Stimulated activated CD4-positive, alpha-beta T cell treated with anti-CD3 and anti-CD28 coated beads, TNF-alpha, amount 100 ng/mL, for 48 hours (primary cell): Measurements from ENCODE around the gene ATP8A1.

Source experiments
- DNase-seq, 3 donors: peaks; one replicate each; pipeline ENCODE4 v3.0.0-alpha.2; 2020; ENCODE audit warnings: low read depth in 3 of 3

ATP8A1 gene

DNA sequence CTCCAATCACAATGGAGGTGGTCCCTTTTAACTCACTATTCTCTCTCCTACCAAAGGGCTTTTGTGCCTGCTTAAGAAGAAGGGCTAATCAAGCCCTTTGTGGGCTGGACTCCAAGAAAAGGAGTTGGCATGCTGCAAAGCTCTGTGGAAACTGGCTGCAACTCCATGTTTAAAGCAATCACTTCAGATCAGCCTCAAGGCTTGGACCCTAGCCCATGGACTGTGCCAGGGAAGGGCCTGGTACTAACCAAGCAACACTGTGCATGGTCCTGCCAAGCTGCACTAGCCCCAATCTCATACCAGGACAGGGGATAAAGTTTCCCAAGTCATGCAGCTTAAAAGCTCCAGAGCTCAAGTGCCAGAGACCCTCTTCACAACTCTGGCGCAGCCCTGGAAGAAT, 86.7 kb downstream of the ATP8A1 start:
- no peak for DNase-seq

DNA sequence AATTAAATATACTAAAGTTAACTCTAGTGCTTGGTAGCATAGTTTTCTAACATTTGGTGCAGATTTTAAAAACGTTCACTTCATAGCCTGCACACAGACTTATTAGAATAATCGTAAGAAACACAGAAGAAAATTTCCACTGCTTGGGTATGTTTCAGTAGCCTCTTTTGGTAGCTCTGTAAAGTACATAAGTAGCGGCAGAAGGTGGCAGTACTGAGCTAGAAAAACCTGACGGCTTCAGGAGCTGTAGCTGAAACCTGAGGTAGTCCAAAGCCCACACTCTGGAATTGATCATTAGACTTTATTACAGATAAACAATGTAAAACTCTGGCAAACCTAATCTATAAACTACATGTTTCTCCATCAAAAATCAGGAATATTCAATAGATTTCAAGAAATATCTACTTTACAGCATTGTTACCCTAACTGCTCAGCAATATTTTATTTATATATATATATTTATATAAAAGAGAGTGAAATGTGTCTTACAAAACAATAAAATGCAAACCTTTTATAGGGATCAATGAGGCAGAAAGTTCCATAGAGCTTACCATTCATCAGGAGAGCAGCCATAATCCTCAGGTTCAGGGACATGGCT, 88.2 kb downstream of the ATP8A1 start:
- DNase-seq = peak; percentile 23 to 46 (median 29)

- no peak for DNase-seq
These were observed 90.1 kb downstream of the ATP8A1 start for GRCh38 chr4:42566835-42567234.

- DNase-seq = no peak
These were observed 94.9 kb downstream of the ATP8A1 start for GRCh38 chr4:42562016-42562415.

DNA sequence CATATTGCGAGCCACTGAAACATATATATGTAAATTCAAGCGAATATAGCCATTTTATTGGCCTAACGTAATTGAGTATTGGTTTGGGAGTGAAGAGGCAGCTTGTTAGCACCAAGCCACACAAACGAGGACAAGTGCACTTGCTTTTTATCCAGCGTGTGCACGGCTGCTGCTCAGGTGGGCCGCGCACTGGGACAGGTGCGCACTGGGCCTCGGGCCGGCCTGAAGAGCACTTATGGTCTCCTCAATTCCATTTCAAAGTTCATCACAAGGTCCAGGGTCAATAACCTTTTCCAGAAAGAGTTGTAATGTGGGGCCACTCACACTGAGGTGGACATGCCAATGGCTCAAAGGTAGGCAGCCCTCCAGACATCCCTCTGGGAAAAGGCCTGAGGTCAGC, 95.9 kb downstream of the ATP8A1 start:
- DNase-seq = no peak

DNA sequence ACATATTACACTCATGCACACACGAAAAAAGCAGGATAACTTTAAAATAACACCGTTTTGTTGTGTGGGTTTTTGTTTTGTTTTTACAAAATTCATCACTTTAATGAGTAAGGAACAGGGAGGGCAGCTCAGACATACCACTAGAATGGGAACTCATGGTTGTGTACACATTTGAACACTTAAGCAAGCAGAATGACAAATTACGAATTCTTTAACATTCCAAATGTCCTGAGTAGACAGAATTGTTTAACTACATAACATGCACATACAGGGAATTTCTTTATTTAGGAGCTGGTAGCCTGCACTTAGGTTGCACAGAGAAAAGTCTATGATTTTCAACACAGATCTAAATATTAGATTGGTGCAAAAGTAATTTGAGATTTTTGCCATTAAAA, 96.4 kb downstream of the ATP8A1 start:
- no peak for DNase-seq

GRCh38 chr4:42558156-42558555, 98.7 kb downstream of the ATP8A1 start:
- no peak for DNase-seq

- DNase-seq = no peak
These were observed 101.1 kb downstream of the ATP8A1 start for GRCh38 chr4:42555828-42556227.

GRCh38 chr4:42554072-42554471, 102.8 kb downstream of the ATP8A1 start:
- DNase-seq = no peak

- DNase-seq = no peak
These were observed 107.0 kb downstream of the ATP8A1 start for GRCh38 chr4:42549896-42550295.

DNA sequence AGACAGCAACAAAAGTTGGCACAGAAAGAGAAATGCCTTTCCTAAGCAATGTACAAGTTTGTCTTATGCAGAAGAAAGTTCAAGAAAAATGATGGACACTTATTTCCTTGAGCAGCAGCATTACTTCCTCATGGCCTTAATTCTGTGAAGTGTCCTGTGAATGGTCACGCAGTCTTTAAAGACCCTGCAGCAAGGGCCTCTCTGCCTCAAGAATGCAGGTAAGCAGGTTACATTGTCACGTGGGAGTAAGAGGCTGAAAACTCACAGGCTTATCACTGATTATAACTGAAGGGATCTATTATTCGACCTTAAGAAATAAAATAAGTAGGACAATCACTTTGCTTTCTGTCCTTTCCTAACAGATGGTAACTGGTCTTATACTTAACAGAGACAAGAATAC, 109.1 kb downstream of the ATP8A1 start:
- DNase-seq = no peak

DNA sequence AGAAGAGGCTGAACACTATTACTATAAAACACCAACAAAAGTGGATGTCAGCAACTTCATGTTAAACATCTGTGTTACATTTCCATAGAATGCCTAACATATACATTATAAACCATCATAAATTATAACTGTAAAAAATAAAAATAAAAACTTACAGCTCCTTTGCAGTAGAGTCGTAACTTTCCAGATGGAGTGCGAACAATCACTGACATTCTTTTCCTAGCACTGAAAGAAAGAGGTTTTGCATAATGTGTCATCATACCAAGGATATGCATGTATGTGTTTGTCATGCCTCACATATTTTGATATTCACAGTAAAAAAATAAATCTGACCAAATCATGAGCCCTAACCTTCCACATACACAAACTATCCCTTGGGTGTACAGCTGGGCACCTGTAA, 113.1 kb downstream of the ATP8A1 start:
- DNase-seq = no peak

GRCh38 chr4:42543126-42543525, 113.8 kb downstream of the ATP8A1 start:
- no peak for DNase-seq

DNA sequence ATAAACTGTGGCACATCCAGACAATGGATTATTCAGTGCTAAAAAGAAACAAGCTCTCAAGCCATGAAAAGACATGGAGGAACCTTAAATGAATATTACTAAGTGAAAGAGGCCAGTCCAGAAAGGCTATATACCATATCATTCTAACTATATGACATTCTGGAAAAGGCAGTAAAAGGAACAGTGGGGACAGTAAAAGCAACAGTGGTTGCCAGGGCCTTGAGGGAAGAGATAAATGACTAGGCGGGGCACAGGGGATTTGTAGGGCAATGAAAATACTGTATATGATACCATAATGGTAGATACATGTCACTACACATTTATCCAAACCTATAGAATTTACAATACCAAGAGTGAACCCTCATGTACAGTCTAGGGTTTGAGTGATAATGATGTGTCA, 115.3 kb downstream of the ATP8A1 start:
- DNase-seq = no peak

GRCh38 chr4:42533042-42533441, 123.9 kb downstream of the ATP8A1 start:
- no peak for DNase-seq

- no peak for DNase-seq
These were observed 125.4 kb downstream of the ATP8A1 start for GRCh38 chr4:42531341-42532030.

- DNase-seq = no peak
These were observed 133.7 kb downstream of the ATP8A1 start for GRCh38 chr4:42523066-42523718.

GRCh38 chr4:42519803-42520417, 137.0 kb downstream of the ATP8A1 start:
- peak in 2 of 3 donors; percentile 25 to 28 for DNase-seq

DNA sequence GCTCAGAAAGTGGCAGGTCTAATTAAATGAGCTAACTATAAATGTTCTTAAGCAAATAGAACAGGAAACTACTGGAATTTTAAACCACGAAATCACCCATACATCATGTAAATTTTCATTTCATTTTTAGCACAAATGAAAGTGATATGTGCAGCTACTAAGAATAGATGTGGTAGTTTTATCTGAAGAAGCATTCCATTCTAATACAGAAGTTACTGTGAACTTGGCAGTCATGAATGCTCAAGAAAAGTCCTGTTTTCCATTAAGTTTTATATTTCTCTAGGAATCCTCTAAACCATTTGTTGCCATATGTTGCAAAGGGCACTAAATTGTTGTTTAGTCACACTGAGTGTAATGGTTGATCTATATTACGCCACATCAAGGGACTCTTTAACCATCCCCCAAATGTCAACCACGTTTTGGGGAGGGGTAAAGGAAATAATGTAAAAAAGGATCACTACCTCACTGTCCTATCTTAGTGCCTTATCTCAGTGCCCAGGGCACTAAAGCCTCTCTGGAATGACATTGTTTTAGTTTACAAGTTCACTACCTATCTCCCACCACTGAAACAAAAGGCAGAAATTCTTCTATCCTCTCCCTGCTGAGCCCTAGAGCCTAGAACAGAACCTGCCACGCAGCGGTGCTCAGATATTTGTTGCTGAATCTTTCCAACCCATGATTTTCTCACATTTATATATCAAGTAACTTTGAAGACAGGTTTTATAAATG, 141.6 kb downstream of the ATP8A1 start:
- DNase-seq = no peak

DNA sequence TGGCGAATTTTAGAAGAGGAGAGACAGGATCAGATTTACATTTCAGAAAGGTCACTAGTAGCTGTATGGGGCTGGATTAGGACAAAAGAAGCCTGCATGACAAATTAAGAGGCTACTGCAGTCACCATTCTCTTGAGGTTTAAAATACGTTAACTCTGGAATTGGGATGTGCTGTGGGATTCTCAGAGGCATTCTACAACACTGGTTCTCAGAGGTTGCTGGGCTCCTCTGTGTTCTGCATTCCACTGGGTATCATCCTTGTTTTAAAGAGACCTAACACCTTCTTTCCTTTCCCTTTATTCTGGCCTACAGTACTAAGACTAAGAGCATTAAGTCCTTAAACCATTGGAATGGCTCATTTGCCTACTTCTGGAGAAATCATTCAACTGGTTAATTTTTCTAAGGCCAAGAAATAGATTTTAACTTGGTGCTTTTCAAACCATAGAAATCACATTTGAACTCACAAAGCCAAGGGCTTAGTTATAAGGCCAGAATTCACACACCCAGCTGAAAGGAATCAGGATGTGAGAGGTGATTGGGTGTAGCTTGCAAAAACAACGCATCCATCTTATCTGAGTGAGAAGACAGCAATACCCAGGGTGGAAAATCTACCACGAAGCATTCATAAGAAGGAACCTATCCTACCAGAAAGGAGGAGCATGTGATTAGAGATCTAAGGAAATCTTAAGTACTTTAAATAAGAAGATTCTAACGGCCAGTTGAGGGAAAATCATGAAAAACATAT, 143.0 kb downstream of the ATP8A1 start:
- DNase-seq = no peak

- DNase-seq = no peak
These were observed 144.7 kb downstream of the ATP8A1 start for GRCh38 chr4:42512226-42512625.
